HepG2 (cell line): Measurements from ENCODE around the gene C10orf53. TPM values are rescaled to one million over a fixed set of nuclear protein-coding genes. Genes with fewer than 3 reads are reported as not detected.

Experiments
- ATAC-seq: fragments of 200-7000 bp; cut with Tn5 transposase; 3 replicates; pipeline ENCODE4 v1.9.1; 2020; ENCODE audit warnings: mild to moderate bottlenecking, moderate library complexity
- BruUV-seq: library from RNA; stranded (reverse); fragments of 400-500 nt; replicated peaks from 2 replicates; lab custom pipeline; 2021; lab: Mats Ljungman, UMichigan
- CTCF ChIA-PET: fragments of 300-600 bp; formaldehyde crosslinking; extraction: SDS; loops from one replicate; lab custom pipeline; 2021; ENCODE audit warnings: low total read pairs, inconsistent platforms, low intra/inter-chr PET ratio; lab: Yijun Ruan, JAX
- POLR2A ChIA-PET: fragments of 350-600 bp; sonication (Branson Sonifier 250); formaldehyde crosslinking; loops from one replicate; lab custom pipeline; 2020; ENCODE audit warnings: antibody characterized with exemption, inconsistent platforms; lab: Yijun Ruan, JAX
- DNase-seq: peaks from one replicate; pipeline ENCODE4 v3.0.0-alpha.2; 2015; ENCODE audit warnings: low spot score
- FAIRE-seq: peaks from 3 replicates; lab custom pipeline; 2011; peaks lifted over from hg19 to GRCh38; lab: Jason Lieb, UNC
- H2AFZ ChIP-seq: one replicate; pipeline ENCODE4 v1.6.1; 2011; ENCODE audit warnings: low read length, inconsistent platforms
- H3K27ac ChIP-seq: fragments of 300-600 bp; 3 replicates; pipeline ENCODE4 v1.8.0; 2011; ENCODE audit warnings: mixed run types, mild to moderate bottlenecking, mixed read lengths, low read length, inconsistent platforms; ENCODE audit not compliant: insufficient read depth; ENCODE audit errors: extremely low read length
- H3K27me3 ChIP-seq, 2 experiments: fragments of 200-600 bp in 1 of 2; 2 replicates in 1 of 2; 3 replicates in 1 of 2; pipeline versions ENCODE4 v1.6.0 to v1.8.0; 2011; ENCODE audit warnings: low read length in 2 of 2, mild to moderate bottlenecking in 2 of 2, moderate library complexity in 2 of 2, inconsistent platforms in 1 of 2; ENCODE audit not compliant: insufficient read depth in 2 of 2, control insufficient read depth in 1 of 2
- H3K36me3 ChIP-seq, 2 experiments: fragments of 200-600 bp in 1 of 2; replicated peaks in 1 of 2; 2 replicates in 1 of 2; 3 replicates in 1 of 2; pipeline versions ENCODE4 v1.5.1 to v1.8.0; 2011; ENCODE audit warnings: low read length in 2 of 2, inconsistent platforms in 1 of 2; ENCODE audit not compliant: insufficient read depth in 2 of 2, control insufficient read depth in 1 of 2
- H3K4me1 ChIP-seq: 2 replicates; pipeline ENCODE4 v1.5.1; 2012; ENCODE audit warnings: low read length, inconsistent platforms; ENCODE audit not compliant: insufficient read depth
- H3K4me2 ChIP-seq: 2 replicates; pipeline ENCODE4 v1.6.0; 2011; ENCODE audit warnings: low read depth, low read length, inconsistent platforms
- H3K4me3 ChIP-seq, 3 experiments: fragments of 200-600 bp in 1 of 3; sonication (generic), shearing (Covaris generic) in 1 of 3; replicated peaks in 1 of 3; 2 replicates each; pipeline ENCODE4 v1.5.1; 2011 to 2016; ENCODE audit warnings: low read length in 3 of 3, inconsistent platforms in 2 of 3, low read depth in 2 of 3, mild to moderate bottlenecking in 2 of 3, control low read depth in 1 of 3, mixed read lengths in 1 of 3; ENCODE audit not compliant: insufficient read depth in 1 of 3
- H3K79me2 ChIP-seq: one replicate; pipeline ENCODE4 v1.6.1; 2011; ENCODE audit warnings: low read length, inconsistent platforms; ENCODE audit not compliant: insufficient read depth
- H3K9ac ChIP-seq: 2 replicates; pipeline ENCODE4 v1.6.0; 2011; ENCODE audit warnings: mild to moderate bottlenecking, low read depth, low read length, inconsistent platforms; ENCODE audit not compliant: insufficient read depth
- H3K9me3 ChIP-seq: 2 replicates; pipeline ENCODE4 v1.5.1; 2012; ENCODE audit warnings: mild to moderate bottlenecking, low read length
- H4K20me1 ChIP-seq: 2 replicates; pipeline ENCODE4 v1.6.0; 2011; ENCODE audit warnings: inconsistent platforms, mild to moderate bottlenecking, low read length, moderate library complexity; ENCODE audit not compliant: insufficient read depth
- ATF3 ChIP-seq: sonication (generic); formaldehyde crosslinking; IDR thresholded peaks from 2 replicates; pipeline ENCODE4 v1.4.0; 2020; ENCODE audit warnings: missing genetic modification reagents
- FOXA3 ChIP-seq: IDR thresholded peaks from 2 replicates; pipeline ENCODE4 v1.6.1; 2016; ENCODE audit warnings: missing genetic modification reagents, missing compliant biosample characterization
- GABPA ChIP-seq, 2 experiments: IDR thresholded peaks; 2 replicates each; pipeline ENCODE4 v1.6.1; 2011 to 2016; ENCODE audit warnings: low read depth in 2 of 2, low read length in 1 of 2, missing biosample characterization in 1 of 2, missing genetic modification characterization in 1 of 2
- GPN1 ChIP-seq: sonication (generic); formaldehyde crosslinking; IDR thresholded peaks from 2 replicates; pipeline ENCODE4 v1.5.1; 2020; ENCODE audit warnings: missing genetic modification reagents, borderline replicate concordance
- HOXA9 ChIP-seq: sonication (generic); formaldehyde crosslinking; IDR thresholded peaks from 2 replicates; pipeline ENCODE4 v1.8.1; 2022; ENCODE audit warnings: missing genetic modification reagents, mild to moderate bottlenecking, moderate library complexity, borderline replicate concordance
- KLF12 ChIP-seq: sonication (generic); formaldehyde crosslinking; IDR thresholded peaks from 2 replicates; pipeline ENCODE4 v1.4.0; 2020; ENCODE audit warnings: missing genetic modification reagents, borderline replicate concordance
- MTF1 ChIP-seq: sonication (generic); formaldehyde crosslinking; IDR thresholded peaks from 2 replicates; pipeline ENCODE4 v1.5.0; 2020; ENCODE audit warnings: missing genetic modification reagents
- NONO ChIP-seq, 2 experiments: fragments of 450-650 bp in 1 of 2; sonication (generic) in 1 of 2; formaldehyde crosslinking in 1 of 2; IDR thresholded peaks in 1 of 2; conservative IDR thresholded peaks in 1 of 2; 2 replicates each; pipeline versions ENCODE4 v1.6.1 to v1.8.0; 2017 to 2022; ENCODE audit warnings: mild to moderate bottlenecking in 1 of 2, missing genetic modification reagents in 1 of 2, moderate library complexity in 1 of 2
- RFXAP ChIP-seq: sonication (generic); formaldehyde crosslinking; IDR thresholded peaks from 2 replicates; pipeline ENCODE4 v1.4.0; 2020; ENCODE audit warnings: missing genetic modification reagents, borderline replicate concordance
- ZBTB42 ChIP-seq: sonication (generic); formaldehyde crosslinking; IDR thresholded peaks from 2 replicates; pipeline ENCODE4 v1.5.0; 2020; ENCODE audit warnings: mild to moderate bottlenecking, missing genetic modification reagents
- ZNF264 ChIP-seq: sonication (generic); formaldehyde crosslinking; IDR thresholded peaks from 2 replicates; pipeline ENCODE4 v1.4.0; 2020; ENCODE audit warnings: missing genetic modification reagents
- ZNF350 ChIP-seq: sonication (generic); formaldehyde crosslinking; IDR thresholded peaks from 2 replicates; pipeline ENCODE4 v1.4.0; 2020; ENCODE audit warnings: mild to moderate bottlenecking, low read depth, missing genetic modification reagents, borderline replicate concordance
- ZNF460 ChIP-seq: sonication (generic); formaldehyde crosslinking; IDR thresholded peaks from 2 replicates; pipeline ENCODE4 v1.5.1; 2020; ENCODE audit warnings: missing genetic modification reagents, mild to moderate bottlenecking, borderline replicate concordance
- ZNF777 ChIP-seq: sonication (generic); formaldehyde crosslinking; IDR thresholded peaks from 2 replicates; pipeline ENCODE4 v1.4.0; 2020; ENCODE audit warnings: missing genetic modification reagents
- WGBS: methylation state at CpG from one replicate; pipeline ENCODE4 v1.1.6; 2017; ENCODE audit warnings: low lambda C conversion rate; 5-methylcytosine and 5-hydroxymethylcytosine counted together
- in situ Hi-C: cut with HindIII; loops from 2 replicates; pipeline ENCODE4 v1.10.0; 2017; ENCODE audit warnings: low pct_unique_long_range_greater_than_20kb; ENCODE audit not compliant: extremely low pct_ligation_motif_present
- intact Hi-C: fragments of 100-400 bp; cut with micrococcal nuclease; formaldehyde crosslinking; loops from one replicate; pipeline ENCODE4 v1.10.0; 2022; ENCODE audit not compliant: unreplicated experiment
- polyA plus RNA-seq, 8 experiments: library from polyadenylated mRNA; depleted of rRNA in 3 of 8; stranded (reverse) in 7 of 8; unstranded in 1 of 8; fragments of >200 nt; fragmentation: Illumina TruSeq in 4 of 8; extraction: Trizol in 4 of 8; gene quantifications; 2 replicates each; pipeline versions ENCODE4 v1.2.1 to v1.2.3, GENCODE V29; 2011 to 2016; ENCODE audit warnings: low read depth in 4 of 8, missing spikeins in 1 of 8, mixed read lengths in 1 of 8; ENCODE audit not compliant: insufficient read depth in 1 of 8
- total RNA-seq, 5 experiments: library from RNA; depleted of rRNA; stranded (reverse); fragments of >200 nt; fragmentation: Illumina TruSeq; extraction: Trizol; gene quantifications; 2 replicates each; pipeline ENCODE4 v1.2.3, GENCODE V29; 2016; ENCODE audit warnings: low read depth in 1 of 5
- TF ChIP-seq, protein P1 (sequence below): sonication (generic); formaldehyde crosslinking; IDR thresholded peaks from 2 replicates; pipeline ENCODE4 v1.4.0; 2020; ENCODE audit warnings: mild to moderate bottlenecking, missing genetic modification reagents

C10orf53 gene
- total and polyA plus RNA-seq, 2 of the 13 experiments (the other 11 are each of a cell fraction or from before 2014, with no cell fraction given): not detected

DNA sequence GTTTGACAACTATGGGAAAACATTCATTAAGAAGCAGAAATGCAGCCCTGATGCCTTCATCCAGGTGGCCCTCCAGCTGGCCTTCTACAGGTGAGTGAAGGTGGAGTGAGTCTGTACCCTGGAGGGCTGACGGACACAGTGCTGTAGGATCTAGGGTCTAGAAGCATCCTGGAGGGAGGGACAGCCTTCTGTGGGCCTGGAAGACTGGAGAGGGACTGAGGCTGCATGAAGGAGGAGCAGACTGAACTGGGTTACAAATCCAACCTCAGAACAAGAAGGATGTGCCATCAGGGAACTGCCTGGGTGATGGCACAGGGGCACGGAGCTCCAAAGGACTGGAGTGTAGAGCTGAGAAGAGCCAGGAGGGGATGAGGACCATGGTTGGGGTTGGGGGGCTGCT is 27.5 kb upstream of the C10orf53 start:
- intact Hi-C loops: no loop called here
- ATAC-seq (no peak), FAIRE-seq (no peak), DNase-seq (no peak)
- Histone ChIP-seq H3K36me3 (no peaks in the 10 kb centered on the region), H3K27ac (no peak overlapping the region), H3K27me3 (peaks cover 2 to 23% of the 10 kb centered on the region in 2 experiments; a peak in 3 of 5 replicates), H3K9ac (no peak overlapping the region), H3K4me2 (no peak overlapping the region; the same call in 1 of the 2 replicates), H2AFZ (no peak overlapping the region), H3K4me1 (peaks cover 13% of the 10 kb centered on the region), H3K9me3 (no peaks in the 10 kb centered on the region), H4K20me1 (no peaks in the 10 kb centered on the region), H3K79me2 (no peaks in the 10 kb centered on the region), H3K4me3 (no peak overlapping the region)
- no TSS peak for BruUV-seq
- ChIA-PET CTCF (no interaction called here), POLR2A (no interaction called here)
- in situ Hi-C loops: no loop called here
- WGBS: 13% methylated on average over 2 of the region's 2 CpGs
- no peak for TF ChIP-seq RFXAP
- no peak for TF ChIP-seq HOXA9 (CRISPR knock-in tag)
- TF ChIP-seq, protein P1, sequence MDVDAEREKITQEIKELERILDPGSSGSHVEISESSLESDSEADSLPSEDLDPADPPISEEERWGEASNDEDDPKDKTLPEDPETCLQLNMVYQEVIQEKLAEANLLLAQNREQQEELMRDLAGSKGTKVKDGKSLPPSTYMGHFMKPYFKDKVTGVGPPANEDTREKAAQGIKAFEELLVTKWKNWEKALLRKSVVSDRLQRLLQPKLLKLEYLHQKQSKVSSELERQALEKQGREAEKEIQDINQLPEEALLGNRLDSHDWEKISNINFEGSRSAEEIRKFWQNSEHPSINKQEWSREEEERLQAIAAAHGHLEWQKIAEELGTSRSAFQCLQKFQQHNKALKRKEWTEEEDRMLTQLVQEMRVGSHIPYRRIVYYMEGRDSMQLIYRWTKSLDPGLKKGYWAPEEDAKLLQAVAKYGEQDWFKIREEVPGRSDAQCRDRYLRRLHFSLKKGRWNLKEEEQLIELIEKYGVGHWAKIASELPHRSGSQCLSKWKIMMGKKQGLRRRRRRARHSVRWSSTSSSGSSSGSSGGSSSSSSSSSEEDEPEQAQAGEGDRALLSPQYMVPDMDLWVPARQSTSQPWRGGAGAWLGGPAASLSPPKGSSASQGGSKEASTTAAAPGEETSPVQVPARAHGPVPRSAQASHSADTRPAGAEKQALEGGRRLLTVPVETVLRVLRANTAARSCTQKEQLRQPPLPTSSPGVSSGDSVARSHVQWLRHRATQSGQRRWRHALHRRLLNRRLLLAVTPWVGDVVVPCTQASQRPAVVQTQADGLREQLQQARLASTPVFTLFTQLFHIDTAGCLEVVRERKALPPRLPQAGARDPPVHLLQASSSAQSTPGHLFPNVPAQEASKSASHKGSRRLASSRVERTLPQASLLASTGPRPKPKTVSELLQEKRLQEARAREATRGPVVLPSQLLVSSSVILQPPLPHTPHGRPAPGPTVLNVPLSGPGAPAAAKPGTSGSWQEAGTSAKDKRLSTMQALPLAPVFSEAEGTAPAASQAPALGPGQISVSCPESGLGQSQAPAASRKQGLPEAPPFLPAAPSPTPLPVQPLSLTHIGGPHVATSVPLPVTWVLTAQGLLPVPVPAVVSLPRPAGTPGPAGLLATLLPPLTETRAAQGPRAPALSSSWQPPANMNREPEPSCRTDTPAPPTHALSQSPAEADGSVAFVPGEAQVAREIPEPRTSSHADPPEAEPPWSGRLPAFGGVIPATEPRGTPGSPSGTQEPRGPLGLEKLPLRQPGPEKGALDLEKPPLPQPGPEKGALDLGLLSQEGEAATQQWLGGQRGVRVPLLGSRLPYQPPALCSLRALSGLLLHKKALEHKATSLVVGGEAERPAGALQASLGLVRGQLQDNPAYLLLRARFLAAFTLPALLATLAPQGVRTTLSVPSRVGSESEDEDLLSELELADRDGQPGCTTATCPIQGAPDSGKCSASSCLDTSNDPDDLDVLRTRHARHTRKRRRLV (CRISPR knock-in tag): no peak
- TF ChIP-seq ATF3 (CRISPR knock-in tag): no peak
- no peak for TF ChIP-seq ZBTB42 (CRISPR knock-in tag)
- TF ChIP-seq FOXA3 (CRISPR knock-in tag): no peak
- TF ChIP-seq GPN1 (CRISPR knock-in tag): no peak
- no peak for TF ChIP-seq ZNF264 (CRISPR knock-in tag)
- TF ChIP-seq ZNF777 (CRISPR knock-in tag): no peak
- no peak for TF ChIP-seq GABPA (IDR thresholded peaks at IDR 0.05; ENCODE audit: low read depth, low read length)
- TF ChIP-seq GABPA (CRISPR knock-in tag; IDR thresholded peaks at IDR 0.05; ENCODE audit: low read depth): no peak
- no peak for TF ChIP-seq MTF1 (CRISPR knock-in tag)
- no peak for TF ChIP-seq KLF12 (CRISPR knock-in tag)
- no peak for TF ChIP-seq NONO (IDR thresholded peaks at IDR 0.05)
- no peak for TF ChIP-seq NONO (CRISPR knock-in tag; conservative IDR thresholded peaks at IDR 0.05)
- TF ChIP-seq ZNF350 (CRISPR knock-in tag): no peak
- TF ChIP-seq ZNF460 (CRISPR knock-in tag): no peak
- TF ChIP-seq, all 625 proteins: peak for 0
